GM19328 (cell line): ENCODE data around the gene TENM4.
"Not testable (repeated sequence)": the region's sequence is repeated elsewhere in the genome, so short reads cannot be mapped to it uniquely, and the experiment has no call there.

Experiments used
- ATAC-seq: cut with Tn5 transposase; IDR thresholded peaks from one replicate; pipeline ENCODE4 v1.9.1; 2021; ENCODE audit warnings: mild to moderate bottlenecking, moderate library complexity; ENCODE audit not compliant: unreplicated experiment

The TENM4 gene

DNA sequence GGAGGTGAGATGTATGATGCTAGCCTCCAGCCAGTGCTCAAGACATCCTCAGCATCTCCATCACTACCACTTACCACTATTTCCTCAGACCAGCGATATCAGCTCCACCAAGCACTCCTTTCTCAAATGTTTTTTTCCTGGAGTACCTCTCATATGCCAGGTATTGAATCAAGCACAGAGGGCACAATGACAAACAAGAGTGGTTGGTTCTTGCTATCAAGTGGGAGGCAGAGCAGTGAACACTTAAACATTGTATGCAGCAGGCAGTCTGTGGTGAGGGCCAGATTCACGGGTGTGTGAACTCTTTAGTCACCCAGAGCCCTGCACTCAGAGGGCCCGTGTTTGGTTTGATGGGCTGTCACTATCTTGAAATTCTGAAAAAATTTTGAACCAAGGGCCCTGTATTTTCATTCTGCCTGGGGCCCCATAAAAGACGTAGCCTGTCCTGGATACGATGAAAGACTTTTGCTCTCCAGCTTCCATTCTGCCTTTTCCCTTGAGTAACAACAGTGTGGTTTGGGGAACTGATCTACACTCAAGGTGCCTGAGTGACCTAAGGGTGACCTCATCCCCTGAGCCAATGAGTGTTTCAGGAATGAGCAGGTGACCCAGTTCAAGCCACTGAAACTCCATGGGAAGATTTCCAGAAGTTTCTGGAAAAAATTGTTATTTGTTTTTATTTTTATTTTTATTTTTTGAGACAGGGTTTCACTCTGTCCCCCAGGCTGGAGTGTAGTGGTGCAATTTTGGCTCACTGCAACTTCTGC lies 517.8 kb downstream of the TENM4 start:
- no peak for ATAC-seq

DNA sequence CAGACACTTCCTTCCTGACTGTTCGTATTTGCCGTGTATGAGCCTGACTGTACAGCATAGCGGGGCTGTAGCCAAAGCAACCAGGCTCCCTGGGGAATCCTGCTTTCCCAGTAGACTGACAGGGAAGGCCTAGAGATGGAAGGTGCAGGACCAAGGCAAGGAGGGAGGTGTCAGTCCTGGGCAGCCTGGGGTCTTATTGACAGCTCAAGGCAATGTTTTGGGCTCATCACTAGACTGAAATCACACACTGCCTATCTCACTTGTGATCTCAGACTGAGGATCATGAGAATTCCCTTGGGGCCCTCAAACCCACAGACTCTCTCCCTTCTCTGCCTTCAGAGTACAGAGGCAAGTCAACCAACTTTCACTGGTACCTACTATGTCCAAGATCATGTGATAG lies 519.3 kb downstream of the TENM4 start:
- no peak for ATAC-seq

DNA sequence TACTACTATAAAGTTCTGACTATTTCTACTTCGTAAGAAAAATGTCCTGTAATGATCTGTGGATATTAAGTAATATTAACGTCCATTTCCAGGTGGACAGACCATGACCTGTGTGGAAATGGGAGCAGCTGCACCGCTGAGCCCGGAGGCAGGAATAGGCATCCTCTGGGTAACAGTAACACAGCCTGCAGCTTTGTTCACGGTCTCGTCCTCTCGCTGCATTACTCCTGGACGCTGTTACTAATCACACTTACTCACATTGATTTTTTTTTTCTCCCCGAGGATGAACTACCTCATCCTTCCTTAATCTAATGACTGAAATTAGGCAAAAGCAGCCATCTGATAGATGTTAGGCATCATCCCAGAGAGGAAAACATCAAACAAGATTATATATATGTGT lies 520.5 kb downstream of the TENM4 start:
- ATAC-seq: no peak

DNA sequence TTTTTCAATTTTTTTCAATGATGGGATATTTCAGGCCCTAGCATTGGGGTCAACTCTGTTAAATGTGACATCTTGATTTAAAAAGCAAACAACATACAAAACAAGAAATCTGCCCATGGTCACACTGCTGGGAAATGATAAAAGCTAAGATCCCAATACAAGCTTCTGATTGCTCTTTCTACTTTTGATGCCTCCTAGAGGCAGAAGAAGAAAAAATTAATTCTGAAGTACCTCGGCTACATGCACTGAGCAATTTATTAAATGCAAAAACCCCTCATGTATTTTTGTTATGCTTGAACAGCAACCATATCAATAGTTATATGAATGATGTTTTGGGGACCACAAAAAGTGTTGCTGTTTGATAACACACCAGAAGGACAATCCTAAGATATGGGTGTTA lies 524.1 kb downstream of the TENM4 start:
- no peak for ATAC-seq

DNA sequence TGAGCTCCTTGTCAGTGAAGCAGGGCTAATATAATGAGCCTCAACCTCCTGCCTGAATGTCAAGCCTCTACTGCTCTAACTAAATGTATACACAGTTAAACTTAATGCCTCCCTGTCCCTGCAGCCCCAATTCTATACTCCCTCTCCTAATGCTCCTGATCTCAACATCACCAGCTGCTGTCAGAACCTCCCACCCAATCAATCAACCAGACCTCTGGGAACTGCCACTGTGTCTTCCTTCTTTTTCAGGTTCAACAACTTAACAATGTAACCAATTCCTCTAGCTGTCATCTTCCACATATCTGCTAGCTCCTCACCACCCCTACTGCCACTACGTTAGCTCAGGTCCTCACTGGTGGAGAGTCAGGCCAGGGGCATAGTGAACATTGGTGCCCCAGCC lies 526.3 kb downstream of the TENM4 start:
- no peak for ATAC-seq

DNA sequence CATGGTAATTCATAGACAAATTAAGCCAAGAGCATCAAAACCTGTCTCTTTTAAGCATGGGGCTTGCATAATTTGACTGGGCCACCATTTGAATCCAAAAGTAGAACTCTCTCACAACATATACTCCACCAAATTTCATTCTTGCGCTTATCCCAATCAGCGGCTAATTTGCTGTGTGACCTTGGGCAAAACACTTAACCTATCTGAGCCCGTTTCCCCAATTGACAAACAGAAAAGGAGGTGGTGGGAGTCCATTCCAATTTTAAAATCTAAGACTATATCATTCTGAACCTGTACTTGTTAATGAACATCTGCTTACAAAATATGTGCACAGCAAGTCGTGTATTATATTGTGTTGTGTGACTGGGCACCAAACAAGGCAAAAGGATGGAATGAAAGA lies 528.1 kb downstream of the TENM4 start:
- no peak for ATAC-seq

DNA sequence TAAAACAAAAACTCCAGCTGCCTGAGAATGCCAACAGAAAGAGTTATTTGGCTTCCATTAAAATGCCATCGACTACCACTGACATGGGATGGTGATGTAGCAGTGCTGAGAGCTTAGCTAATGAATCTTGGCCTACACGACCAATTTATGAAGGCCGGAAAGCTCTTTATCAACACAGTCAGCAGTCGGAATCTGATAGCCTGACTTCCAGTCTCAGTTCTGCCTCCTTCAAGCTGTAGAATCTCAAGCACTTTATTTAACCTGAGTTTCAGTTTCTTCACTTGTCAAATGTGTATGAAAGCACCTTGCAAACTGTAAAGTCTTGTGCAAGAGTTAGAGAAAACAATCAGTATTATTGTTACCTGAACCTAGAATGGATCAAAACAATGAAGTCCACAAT lies 530.5 kb downstream of the TENM4 start:
- ATAC-seq: no peak

DNA sequence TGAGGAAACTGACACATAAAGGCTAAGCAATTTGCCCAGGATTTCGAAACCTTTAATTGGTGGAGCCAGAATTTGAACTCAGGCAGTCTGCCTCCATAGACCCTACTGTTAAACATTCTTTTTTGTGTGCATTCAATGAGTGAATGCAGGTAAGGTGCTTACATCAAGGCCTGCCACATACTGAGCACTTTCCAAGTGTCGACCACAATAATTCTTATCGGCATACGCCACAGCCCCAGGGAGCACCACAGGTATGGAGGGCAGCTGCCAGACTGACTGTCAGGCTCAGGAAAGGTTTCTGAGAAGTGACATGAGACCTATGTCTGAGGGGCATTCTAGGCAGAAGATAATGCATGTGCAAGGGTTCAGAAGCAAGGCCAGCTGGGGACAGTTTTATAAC lies 531.4 kb downstream of the TENM4 start:
- no peak for ATAC-seq

DNA sequence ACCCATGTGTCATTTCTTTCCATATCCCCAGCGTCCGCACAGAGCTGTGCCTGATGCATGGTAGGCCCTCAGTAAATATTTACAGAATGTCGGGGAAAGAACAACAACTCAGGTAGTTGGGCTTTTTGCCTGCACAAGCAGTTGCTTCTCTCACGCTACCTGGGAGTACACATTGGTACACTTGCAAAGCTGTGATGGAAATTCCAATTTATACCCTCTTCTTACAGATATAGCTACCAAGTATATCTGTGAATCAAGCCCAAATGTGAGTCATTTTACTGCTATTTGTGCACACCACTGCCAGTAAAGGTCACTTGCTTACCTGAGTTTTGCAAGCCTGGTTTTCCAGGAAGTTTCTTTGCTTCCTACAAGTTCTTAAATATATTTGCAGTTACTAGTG lies 533.2 kb downstream of the TENM4 start:
- ATAC-seq: no peak

DNA sequence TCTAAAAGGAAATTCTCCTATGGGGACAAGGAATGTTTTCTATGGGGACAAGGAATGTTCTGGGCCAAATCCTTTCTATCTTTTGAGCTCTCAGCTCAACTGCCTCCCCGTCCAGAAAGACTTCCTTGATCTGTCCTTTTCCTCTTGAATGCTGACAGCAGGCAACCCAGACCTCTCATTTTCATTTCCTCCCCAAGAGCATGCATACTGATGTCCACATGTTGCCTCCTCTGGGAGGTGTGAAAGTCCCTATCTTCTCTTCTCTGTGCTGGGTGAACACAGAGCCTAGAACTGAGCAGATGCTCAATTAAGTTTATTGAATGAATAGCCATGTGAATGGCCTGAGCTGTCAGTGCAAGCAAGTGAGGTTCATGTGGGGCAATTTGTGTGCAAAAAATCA lies 534.3 kb downstream of the TENM4 start:
- ATAC-seq: no peak

DNA sequence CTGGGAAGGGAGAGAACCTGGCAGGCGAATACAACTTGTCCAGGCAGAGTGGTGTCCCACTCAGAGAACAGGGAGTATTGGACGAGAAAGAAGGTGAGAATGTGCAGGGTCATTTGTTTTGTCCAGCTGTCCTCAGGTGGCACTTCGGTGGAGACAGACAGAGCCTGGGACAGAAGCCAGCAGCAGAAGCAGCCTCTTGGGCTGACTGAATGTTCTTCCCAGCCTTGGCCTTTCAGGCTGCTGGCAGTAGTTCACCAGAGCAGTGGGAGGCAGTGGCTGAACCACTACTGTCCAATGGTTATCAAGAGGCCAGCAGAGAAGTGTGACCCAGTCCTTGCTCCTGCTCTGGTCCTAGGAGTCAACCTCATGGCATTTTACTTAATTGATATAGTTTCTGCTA lies 535.1 kb downstream of the TENM4 start:
- ATAC-seq: no peak

DNA sequence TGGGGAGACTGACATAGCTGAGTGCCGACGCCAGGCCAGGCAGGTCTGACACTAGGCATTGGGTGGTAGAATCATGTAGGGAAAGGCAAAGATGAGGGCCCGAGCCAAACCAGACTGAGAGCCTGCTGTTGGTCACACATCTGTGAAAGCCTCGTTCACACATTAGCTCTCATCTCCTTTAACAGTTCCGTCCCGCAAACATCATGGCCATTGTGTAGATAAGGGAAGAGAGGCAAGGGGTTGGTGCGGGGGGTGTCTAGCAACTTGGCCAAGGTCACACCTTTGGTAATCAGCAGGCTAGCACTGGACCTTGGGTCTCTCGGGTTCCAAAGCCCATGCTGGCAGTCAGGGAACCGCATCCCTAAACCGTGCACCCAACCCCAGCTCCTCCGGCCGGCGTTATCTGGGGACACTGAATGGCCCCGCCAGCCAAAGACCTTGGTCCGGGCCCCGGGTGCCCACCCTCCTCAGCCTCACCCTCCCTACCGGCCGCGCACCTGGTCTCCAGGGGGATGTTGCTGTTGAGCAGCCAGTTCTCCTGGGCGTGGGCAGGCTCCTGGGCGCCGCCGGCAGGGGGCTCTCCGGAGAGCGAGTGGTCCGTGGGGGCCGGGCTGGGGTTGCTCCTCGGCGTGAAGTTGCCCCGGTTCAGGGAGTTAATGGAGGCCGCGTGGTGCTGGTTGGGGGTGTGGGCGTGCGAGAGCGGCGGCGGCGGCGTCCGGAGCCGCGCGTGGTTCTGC lies 537.9 kb downstream of the TENM4 start:
- ATAC-seq: no peak

DNA sequence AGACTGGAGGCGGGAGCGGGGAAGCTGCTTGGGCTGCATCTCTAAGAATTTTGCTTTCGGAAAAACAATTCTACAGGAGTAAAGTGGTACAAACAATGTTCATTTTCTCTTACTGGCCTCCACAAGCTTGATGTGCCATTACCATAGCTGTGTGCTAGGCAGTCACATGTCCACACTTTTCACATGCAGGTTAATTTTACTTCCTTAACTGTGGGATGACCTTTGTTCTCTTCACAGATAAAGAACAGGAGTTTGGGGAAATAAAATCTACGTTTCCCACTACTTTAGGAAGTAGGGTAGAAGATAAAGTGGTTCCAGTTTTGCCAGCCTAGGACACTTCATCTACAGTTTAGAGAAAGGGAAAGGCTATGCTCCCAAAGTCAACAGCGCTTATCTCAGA lies 539.0 kb downstream of the TENM4 start:
- no peak for ATAC-seq

DNA sequence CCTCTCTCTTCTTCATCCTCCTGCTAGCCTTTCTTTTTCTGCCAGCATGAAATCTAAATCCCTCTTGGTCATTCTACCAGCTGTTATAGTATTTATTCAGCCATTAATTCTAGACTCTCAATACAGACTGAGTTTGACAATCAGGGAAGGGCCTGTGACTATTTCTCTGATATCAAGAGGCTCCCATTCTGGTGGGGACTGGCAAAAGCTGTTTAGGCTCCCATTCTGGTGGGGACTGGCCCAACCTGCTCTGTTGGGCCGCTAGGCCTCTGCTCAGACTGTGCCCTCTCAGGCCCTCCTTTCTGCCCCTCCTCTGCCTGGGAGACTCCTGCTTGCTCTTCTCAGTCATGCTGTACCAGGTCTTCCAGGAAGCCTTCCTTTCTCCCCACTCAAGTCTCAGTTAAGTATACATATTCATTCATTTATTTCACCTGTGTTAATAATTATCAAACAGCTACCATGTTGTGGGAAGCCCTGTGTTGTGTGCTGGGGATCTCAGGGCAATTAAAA lies 542.5 kb downstream of the TENM4 start:
- no peak for ATAC-seq

DNA sequence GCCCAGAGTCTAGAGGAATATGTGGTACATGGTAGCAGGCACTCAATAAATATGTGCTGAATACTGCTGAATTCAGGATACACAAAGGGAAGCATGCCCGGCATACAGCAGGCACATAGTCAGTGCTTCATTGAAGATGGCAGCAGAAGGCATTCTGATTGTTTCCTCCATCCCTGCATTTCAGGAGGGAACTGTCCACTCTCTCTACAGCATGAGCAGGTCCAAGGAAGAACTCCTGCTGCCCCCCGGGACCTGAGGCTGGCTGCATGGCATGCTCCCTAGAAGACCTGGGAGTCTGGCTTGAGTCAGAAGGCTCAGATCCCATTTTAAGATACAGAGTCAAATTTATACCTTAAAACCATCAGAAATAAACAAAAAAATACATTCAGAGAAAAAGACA lies 546.8 kb downstream of the TENM4 start:
- no peak for ATAC-seq

DNA sequence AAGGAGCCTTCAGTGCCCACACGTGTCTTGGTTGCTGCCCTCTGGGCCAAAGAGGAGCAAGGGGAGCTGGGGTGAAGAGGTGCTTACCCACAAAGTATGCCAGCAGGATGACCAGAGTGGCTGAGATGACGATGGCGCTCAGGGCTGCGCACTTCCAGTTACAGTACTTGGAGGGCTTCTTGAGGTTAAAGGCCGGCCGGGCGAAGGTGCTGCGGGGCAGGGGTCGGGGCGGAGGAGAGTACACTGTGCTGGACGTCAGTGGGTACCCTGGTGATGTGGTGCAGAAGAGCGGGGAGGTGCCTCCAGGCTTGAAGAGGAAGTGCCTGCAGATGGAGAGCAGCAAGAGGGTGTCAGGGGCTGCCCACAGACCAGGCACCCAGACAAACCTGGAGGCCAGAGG lies 551.1 kb downstream of the TENM4 start:
- no peak for ATAC-seq

DNA sequence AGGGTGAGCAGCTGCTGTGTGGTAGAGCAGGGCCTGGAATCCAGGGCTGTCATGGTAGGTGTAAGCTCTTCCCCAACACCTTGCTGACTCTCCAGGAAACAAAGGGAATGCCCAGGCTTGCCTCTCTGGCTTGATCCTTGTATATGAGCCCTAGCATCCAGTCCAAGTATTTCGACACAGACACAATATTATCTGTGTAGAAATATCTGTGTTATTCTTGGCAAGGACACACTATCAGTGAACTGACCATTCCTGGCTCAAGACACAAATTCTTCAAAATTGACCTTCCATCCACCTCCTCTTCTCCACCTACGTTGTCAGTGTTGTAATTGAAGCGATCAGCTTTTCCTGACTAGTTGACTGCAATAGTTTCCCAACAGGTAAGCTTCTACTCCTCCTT lies 554.2 kb downstream of the TENM4 start:
- no peak for ATAC-seq

DNA sequence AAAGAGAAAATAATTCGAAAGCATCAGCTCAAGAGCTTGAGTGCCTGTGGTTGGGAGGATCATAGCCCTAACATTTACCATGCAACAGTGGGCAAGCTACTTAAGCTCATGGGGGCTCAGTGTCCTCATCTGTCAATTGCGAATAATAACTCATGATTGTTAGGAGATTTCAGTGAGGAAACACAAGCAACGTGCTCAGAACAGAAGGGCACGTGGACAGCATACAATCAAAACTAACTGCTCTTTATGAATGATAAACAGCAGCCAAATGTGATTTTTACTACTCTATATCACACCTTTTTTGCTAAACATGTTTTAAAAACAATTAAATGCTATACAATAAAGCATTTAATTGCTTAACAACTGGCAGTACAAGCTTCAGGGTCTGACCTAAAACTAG lies 556.1 kb downstream of the TENM4 start:
- no peak for ATAC-seq

DNA sequence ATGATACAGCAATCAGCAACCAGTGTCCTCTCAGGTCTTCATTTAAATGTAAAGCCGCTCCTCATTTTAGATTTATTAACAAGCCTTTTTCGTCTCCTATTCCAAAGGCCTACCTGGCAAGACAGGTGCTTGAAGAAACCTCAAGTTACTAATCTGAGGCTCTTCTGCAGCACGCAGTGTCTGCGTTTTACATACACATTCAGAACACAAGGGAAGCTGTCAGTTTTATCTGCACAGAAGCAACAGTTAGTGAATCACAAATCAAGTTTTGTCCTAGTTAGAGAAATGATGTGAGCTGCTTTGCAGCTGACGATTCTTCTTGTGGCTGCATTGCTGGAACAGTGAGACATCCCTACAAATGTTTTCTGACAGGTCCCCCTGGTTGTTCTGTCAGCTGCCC lies 557.3 kb downstream of the TENM4 start:
- ATAC-seq: no peak

DNA sequence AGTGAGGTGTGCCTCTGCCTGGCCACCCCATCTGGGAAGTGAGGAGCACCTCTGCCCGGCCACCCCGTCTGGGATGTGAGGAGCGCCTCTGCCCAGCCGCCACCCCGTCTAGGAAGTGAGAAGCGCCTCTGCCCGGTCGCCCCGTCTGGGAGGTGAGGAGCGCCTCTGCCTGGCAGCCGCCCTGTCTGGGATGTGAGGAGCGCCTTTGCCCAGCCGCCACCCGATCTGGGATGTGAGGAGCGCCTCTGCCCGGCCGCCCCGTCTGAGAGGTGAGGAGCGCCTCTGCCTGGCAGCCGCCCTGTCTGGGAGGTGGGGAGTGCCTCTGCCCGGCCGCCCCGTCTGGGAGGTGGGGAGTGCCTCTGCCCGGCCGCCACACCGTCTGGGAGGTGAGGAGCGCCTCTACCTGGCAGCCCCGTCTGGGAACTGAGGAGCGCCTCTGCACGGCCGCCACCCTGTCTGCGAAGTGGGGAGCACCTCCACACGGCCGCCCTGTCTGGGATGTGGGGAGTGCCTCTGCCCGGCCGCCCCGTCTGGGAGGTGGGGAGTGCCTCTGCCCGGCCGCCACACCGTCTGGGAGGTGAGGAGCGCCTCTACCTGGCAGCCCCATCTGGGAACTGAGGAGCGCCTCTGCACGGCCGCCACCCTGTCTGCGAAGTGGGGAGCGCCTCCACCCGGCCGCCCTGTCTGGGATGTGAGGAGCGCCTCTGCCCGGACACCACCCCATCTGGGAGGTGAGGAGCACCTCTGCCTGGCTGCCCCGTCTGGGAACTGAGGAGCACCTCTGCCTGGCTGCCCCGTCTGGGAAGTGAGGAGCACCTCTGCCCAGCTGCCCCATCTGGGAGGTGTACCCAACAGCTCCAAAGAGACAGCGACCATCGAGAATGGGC lies 561.5 kb downstream of the TENM4 start:
- ATAC-seq: not testable (repeated sequence)

DNA sequence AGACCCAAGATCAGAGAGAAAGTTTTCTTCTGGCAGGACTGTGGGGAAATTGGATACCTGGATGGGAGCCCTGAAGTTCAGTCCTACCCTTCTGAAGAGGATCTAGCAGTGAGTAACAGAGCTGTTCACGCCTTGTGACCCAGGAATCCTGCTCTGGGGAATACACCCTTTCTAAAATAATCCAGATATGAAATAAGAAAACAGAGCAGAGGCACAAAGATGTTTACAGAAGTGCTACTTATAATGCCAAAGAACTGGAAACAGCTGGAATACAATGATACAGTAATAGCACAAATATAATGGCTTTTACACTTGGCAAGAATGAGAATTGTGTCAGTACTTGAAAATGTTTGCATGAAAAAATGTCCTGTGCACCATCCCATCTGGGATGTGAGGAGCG lies 562.2 kb downstream of the TENM4 start:
- no peak for ATAC-seq
